Measurements from ENCODE around the gene PTPRT.
"Not testable (repeated sequence)": the region's sequence is repeated elsewhere in the genome, so short reads cannot be mapped to it uniquely, and the experiment has no call there.

DNA sequence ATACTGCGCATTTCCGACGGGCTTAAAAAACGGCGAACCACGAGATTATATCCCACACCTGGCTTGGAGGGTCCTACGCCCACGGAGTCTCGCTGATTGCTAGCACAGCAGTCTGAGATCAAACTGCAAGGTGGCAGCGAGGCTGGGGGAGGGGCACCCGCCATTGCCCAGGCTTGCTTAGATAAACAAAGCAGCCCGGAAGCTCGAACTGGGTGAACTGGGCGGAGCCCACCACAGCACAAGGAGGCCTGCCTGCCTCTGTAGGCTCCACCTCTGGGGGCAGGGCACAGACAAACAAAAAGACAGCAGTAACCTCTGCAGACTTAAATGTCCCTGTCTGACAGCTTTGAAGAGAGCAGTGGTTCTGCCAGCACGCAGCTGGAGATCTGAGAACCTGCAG is 983.1 kb downstream of the PTPRT start:
- TF ChIP-seq EZH2 (IDR thresholded peaks at IDR 0.05); POLR2AphosphoS5 (IDR thresholded peaks at IDR 0.05; ENCODE audit: borderline replicate concordance, low read depth, low read length): not testable (repeated sequence)
